Ureter (tissue), 1 donor: ENCODE results near the gene IRF2. TPM values are rescaled to one million over a fixed set of nuclear protein-coding genes. Genes with fewer than 3 reads are reported as not detected.

ENCODE experiments used
- DNase-seq: peaks from one replicate; pipeline ENCODE4 v3.0.0-alpha.2; 2020; ENCODE audit warnings: low spot score
- total RNA-seq: library from RNA; stranded (reverse); gene quantifications from one replicate; pipeline ENCODE4 v1.2.4, GENCODE V29; 2023
- donor health status: DM: yes; HTN: yes; CAD: no.

IRF2 gene
- total RNA-seq, 1 donor from 2014 or later: 74.9 TPM

GRCh38 chr4:184368290-184368689 is 106.1 kb downstream of the IRF2 start:
- DNase-seq: no peak

GRCh38 chr4:184364100-184364921 is 110.0 kb downstream of the IRF2 start:
- peak; percentile 22 for DNase-seq

GRCh38 chr4:184363258-184363657 is 111.1 kb downstream of the IRF2 start:
- DNase-seq: peak; percentile 12

GRCh38 chr4:184362396-184362795 is 112.0 kb downstream of the IRF2 start:
- peak; percentile 27 for DNase-seq

- DNase-seq: no peak
These were observed 112.9 kb downstream of the IRF2 start for GRCh38 chr4:184361443-184361842.

GRCh38 chr4:184359888-184360287 is 114.5 kb downstream of the IRF2 start:
- no peak for DNase-seq

GRCh38 chr4:184358521-184359232 is 115.7 kb downstream of the IRF2 start:
- DNase-seq: no peak

- DNase-seq: no peak
These were observed 116.6 kb downstream of the IRF2 start for GRCh38 chr4:184357772-184358171.

GRCh38 chr4:184357165-184357564 is 117.2 kb downstream of the IRF2 start:
- DNase-seq: no peak

- DNase-seq: peak; percentile 36
These were observed 118.0 kb downstream of the IRF2 start for GRCh38 chr4:184356366-184356765.

- DNase-seq: peak; percentile 2
These were observed 118.5 kb downstream of the IRF2 start for GRCh38 chr4:184355857-184356256.

GRCh38 chr4:184355111-184355604 is 119.2 kb downstream of the IRF2 start:
- DNase-seq: peak; percentile 65

GRCh38 chr4:184352891-184353290 is 121.5 kb downstream of the IRF2 start:
- DNase-seq: no peak

GRCh38 chr4:184351560-184352451 is 122.5 kb downstream of the IRF2 start:
- DNase-seq: no peak

GRCh38 chr4:184350964-184351363 is 123.4 kb downstream of the IRF2 start:
- no peak for DNase-seq

GRCh38 chr4:184350213-184350817 is 124.0 kb downstream of the IRF2 start:
- no peak for DNase-seq

- DNase-seq: no peak
These were observed 124.9 kb downstream of the IRF2 start for GRCh38 chr4:184349283-184350039.

- DNase-seq: peak; percentile 79
These were observed 125.8 kb downstream of the IRF2 start for GRCh38 chr4:184348311-184349233.
